AG10803 (cell line): ENCODE results near the gene SYTL5.

Experiments used
- DNase-seq: peaks from one replicate; pipeline ENCODE4 v3.0.0; 2010; ENCODE audit warnings: low read depth
- H3K4me3 ChIP-seq: 2 replicates; pipeline ENCODE4 v1.5.1; 2011; ENCODE audit warnings: mild to moderate bottlenecking, low read length, control low read depth
- TF ChIP-seq, protein P1 (sequence below): conservative IDR thresholded peaks from 2 replicates; pipeline ENCODE4 v1.5.1; 2011; ENCODE audit warnings: mild to moderate bottlenecking, low read length, control low read depth, inconsistent platforms

The SYTL5 gene

GRCh38 chrX:37997096-37997495 lies 9.3 kb upstream of the SYTL5 start:
- DNase-seq = no peak
- TF ChIP-seq, protein P1, sequence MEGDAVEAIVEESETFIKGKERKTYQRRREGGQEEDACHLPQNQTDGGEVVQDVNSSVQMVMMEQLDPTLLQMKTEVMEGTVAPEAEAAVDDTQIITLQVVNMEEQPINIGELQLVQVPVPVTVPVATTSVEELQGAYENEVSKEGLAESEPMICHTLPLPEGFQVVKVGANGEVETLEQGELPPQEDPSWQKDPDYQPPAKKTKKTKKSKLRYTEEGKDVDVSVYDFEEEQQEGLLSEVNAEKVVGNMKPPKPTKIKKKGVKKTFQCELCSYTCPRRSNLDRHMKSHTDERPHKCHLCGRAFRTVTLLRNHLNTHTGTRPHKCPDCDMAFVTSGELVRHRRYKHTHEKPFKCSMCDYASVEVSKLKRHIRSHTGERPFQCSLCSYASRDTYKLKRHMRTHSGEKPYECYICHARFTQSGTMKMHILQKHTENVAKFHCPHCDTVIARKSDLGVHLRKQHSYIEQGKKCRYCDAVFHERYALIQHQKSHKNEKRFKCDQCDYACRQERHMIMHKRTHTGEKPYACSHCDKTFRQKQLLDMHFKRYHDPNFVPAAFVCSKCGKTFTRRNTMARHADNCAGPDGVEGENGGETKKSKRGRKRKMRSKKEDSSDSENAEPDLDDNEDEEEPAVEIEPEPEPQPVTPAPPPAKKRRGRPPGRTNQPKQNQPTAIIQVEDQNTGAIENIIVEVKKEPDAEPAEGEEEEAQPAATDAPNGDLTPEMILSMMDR = no peak
- H3K4me3 ChIP-seq = no peak overlapping the region

GRCh38 chrX:37998586-37999262 lies 7.6 kb upstream of the SYTL5 start:
- no peak overlapping the region for H3K4me3 ChIP-seq
- DNase-seq = peak; percentile 8
- TF ChIP-seq, protein P1 = no peak

DNA sequence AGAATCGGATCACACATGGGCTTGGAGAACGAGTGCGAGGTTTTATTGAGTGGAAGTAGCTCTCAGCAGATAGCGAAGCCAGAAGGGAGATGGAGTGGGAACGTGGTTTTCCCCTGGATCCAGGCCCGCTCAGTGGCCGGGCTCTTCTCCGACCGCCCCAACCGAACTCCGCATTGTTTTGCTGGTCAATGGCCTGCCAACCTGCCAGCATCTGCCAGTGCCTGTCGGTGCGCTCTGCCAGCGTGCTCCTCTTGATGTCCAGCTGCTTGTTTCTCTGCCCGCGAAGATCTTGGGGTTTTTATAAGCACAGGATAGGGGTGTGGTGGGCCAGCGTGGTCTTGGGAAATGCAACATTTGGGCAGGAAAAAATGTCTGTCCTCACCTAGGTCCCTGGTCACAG lies 5.6 kb upstream of the SYTL5 start:
- DNase-seq = no peak
- TF ChIP-seq, protein P1 = no peak

DNA sequence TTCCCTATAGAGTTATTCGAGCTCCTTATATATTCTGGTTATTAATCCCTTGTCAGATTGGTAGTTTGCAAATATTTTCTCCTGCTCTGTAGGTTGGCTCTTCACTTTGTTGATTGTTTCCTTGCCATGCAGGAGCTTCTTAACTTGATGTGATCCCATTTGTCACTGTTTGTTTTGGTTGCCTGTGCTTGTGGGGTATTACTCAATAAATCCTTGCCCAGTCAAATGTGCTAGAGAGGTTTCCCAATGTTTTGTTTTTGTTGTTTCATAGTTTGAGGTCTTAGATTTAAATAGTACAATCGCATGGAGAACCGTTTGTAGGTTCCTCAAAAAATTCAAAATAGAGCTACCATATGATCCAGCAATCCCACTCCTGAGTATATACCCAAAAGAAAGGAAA lies 2.3 kb upstream of the SYTL5 start:
- TF ChIP-seq, protein P1 = no peak
- no peak for DNase-seq
- H3K4me3 ChIP-seq = no peak overlapping the region

More for the DNA sequence above, 5.6 kb upstream of the SYTL5 start:
- H3K4me3 ChIP-seq = no peak overlapping the region

- DNase-seq = no peak
- TF ChIP-seq, protein P1 = no peak
Measured at GRCh38 chrX:38006778-38007177, 425 bp downstream of the SYTL5 start.

GRCh38 chrX:38008658-38009057 lies 2.3 kb downstream of the SYTL5 start:
- H3K4me3 ChIP-seq = no peak overlapping the region
- TF ChIP-seq, protein P1 = no peak
- DNase-seq = no peak

More at GRCh38 chrX:38006778-38007177, 425 bp downstream of the SYTL5 start:
- H3K4me3 ChIP-seq = no peak overlapping the region

- no peak for DNase-seq
- TF ChIP-seq, protein P1 = no peak
- no peak overlapping the region for H3K4me3 ChIP-seq
Measured at GRCh38 chrX:38009641-38010040, 3.3 kb downstream of the SYTL5 start.
